HK-2 (cell line): ENCODE data around the gene FYCO1.
"Not testable (repeated sequence)": the region's sequence is repeated elsewhere in the genome, so short reads cannot be mapped to it uniquely, and the experiment has no call there.

ENCODE experiments used
- DNase-seq: peaks from one replicate; pipeline ENCODE4 v3.0.0-alpha.2; 2018; ENCODE audit not compliant: unreplicated experiment

FYCO1 gene

GRCh38 chr3:45995236-45996192 lies at the start of gene FYCO1:
Gene FYCO1 (minus strand): TSS chr3:45995824. CDS start chr3:45984910, 10,914 bp downstream.
- DNase-seq = peak; percentile 83

GRCh38 chr3:46038916-46039315 lies 43.3 kb upstream of the FYCO1 start:
- DNase-seq = no peak

GRCh38 chr3:46038071-46038470 lies 42.4 kb upstream of the FYCO1 start:
- DNase-seq = not testable (repeated sequence)

GRCh38 chr3:46036191-46036590 lies 40.6 kb upstream of the FYCO1 start:
- no peak for DNase-seq

GRCh38 chr3:46031747-46032146 lies 36.1 kb upstream of the FYCO1 start:
- DNase-seq = no peak

- no peak for DNase-seq
Measured at GRCh38 chr3:46031269-46031668, 35.6 kb upstream of the FYCO1 start.

GRCh38 chr3:46030626-46031025 lies 35.0 kb upstream of the FYCO1 start:
- no peak for DNase-seq

- DNase-seq = no peak
Measured at GRCh38 chr3:46029953-46030543, 34.4 kb upstream of the FYCO1 start.

- DNase-seq = no peak
Measured at GRCh38 chr3:46027736-46028397, 32.2 kb upstream of the FYCO1 start.

- no peak for DNase-seq
Measured at GRCh38 chr3:46027021-46027705, 31.5 kb upstream of the FYCO1 start, which contains the start of gene XCR1. Gene XCR1 (minus strand): TSS chr3:46027483. CDS start chr3:46021947, 5,536 bp downstream.

- DNase-seq = no peak
Measured at GRCh38 chr3:46025139-46025538, 29.5 kb upstream of the FYCO1 start.

- DNase-seq = no peak
Measured at GRCh38 chr3:46024131-46024530, 28.5 kb upstream of the FYCO1 start.

- DNase-seq = no peak
Measured at GRCh38 chr3:46022909-46023785, 27.5 kb upstream of the FYCO1 start.

GRCh38 chr3:46021516-46021915 lies 25.9 kb upstream of the FYCO1 start:
- DNase-seq = no peak

- no peak for DNase-seq
Measured at GRCh38 chr3:46020766-46021510, 25.3 kb upstream of the FYCO1 start.

- DNase-seq = no peak
Measured at GRCh38 chr3:46019707-46020106, 24.1 kb upstream of the FYCO1 start.

GRCh38 chr3:46017720-46018119 lies 22.1 kb upstream of the FYCO1 start:
- no peak for DNase-seq

GRCh38 chr3:46013316-46014094 lies 17.9 kb upstream of the FYCO1 start:
- no peak for DNase-seq

- DNase-seq = no peak
Measured at GRCh38 chr3:46012246-46012645, 16.6 kb upstream of the FYCO1 start.
